GM19324 (cell line): ENCODE measurements around the gene MGAT4A.
A peak's percentile ranks its signal among the peaks of the same experiment; 100 is the strongest.
"Not testable (repeated sequence)": the region's sequence is repeated elsewhere in the genome, so short reads cannot be mapped to it uniquely, and the experiment has no call there.

ENCODE experiments used
- ATAC-seq: cut with Tn5 transposase; IDR thresholded peaks from one replicate; pipeline ENCODE4 v1.9.1; 2021; ENCODE audit warnings: mild to moderate bottlenecking, moderate library complexity; ENCODE audit not compliant: unreplicated experiment, low FRiP score

The MGAT4A gene

GRCh38 chr2:98732430-98733051, 1.6 kb upstream of the MGAT4A start:
- no peak for ATAC-seq

GRCh38 chr2:98731894-98732349, 990 bp upstream of the MGAT4A start:
- no peak for ATAC-seq

- ATAC-seq, result peak; percentile 65
These were observed 258 bp downstream of the MGAT4A start for GRCh38 chr2:98730707-98731040.

GRCh38 chr2:98730053-98730706, 752 bp downstream of the MGAT4A start:
- no peak for ATAC-seq

GRCh38 chr2:98729652-98730051, 1.3 kb downstream of the MGAT4A start:
- no peak for ATAC-seq

- ATAC-seq, result not testable (repeated sequence)
These were observed 2.7 kb downstream of the MGAT4A start for GRCh38 chr2:98728088-98728718.

- no peak for ATAC-seq
These were observed 3.4 kb downstream of the MGAT4A start for GRCh38 chr2:98727369-98728087.

- ATAC-seq, result no peak
These were observed 4.1 kb downstream of the MGAT4A start for GRCh38 chr2:98726735-98727368.

GRCh38 chr2:98726205-98726604, 4.7 kb downstream of the MGAT4A start:
- no peak for ATAC-seq

- no peak for ATAC-seq
These were observed 10.6 kb downstream of the MGAT4A start for GRCh38 chr2:98720286-98720685.

- no peak for ATAC-seq
These were observed 13.3 kb downstream of the MGAT4A start for GRCh38 chr2:98717621-98718020.

GRCh38 chr2:98716786-98717185, 14.1 kb downstream of the MGAT4A start:
- no peak for ATAC-seq

- no peak for ATAC-seq
These were observed 15.0 kb downstream of the MGAT4A start for GRCh38 chr2:98715812-98716451.

- no peak for ATAC-seq
These were observed 17.5 kb downstream of the MGAT4A start for GRCh38 chr2:98713332-98714015.

GRCh38 chr2:98712145-98712544, 18.8 kb downstream of the MGAT4A start:
- ATAC-seq, result no peak

GRCh38 chr2:98711506-98711905, 19.4 kb downstream of the MGAT4A start:
- ATAC-seq, result no peak

- ATAC-seq, result no peak
These were observed 20.2 kb downstream of the MGAT4A start for GRCh38 chr2:98710734-98711133.

GRCh38 chr2:98709535-98709934, 21.4 kb downstream of the MGAT4A start:
- no peak for ATAC-seq

GRCh38 chr2:98708396-98709186, 22.3 kb downstream of the MGAT4A start:
- ATAC-seq, result no peak
